Osteocyte (in vitro differentiated cells): Measurements from ENCODE around the gene MTMR1. TPM values are rescaled to one million over a fixed set of nuclear protein-coding genes. Genes with fewer than 3 reads are reported as not detected.

Source experiments
- DNase-seq: peaks from one replicate; pipeline ENCODE4 v3.0.0; 2021; ENCODE audit warnings: mixed read lengths; ENCODE audit not compliant: unreplicated experiment; ENCODE audit errors: extremely low spot score
- H3K27ac Mint-ChIP-seq: one replicate; pipeline ENCODE4 v1.8.0; 2021; ENCODE audit warnings: mild to moderate bottlenecking, mixed read lengths; ENCODE audit not compliant: unreplicated experiment
- H3K27me3 Mint-ChIP-seq: one replicate; pipeline ENCODE4 v1.8.0; 2021; ENCODE audit warnings: mixed read lengths; ENCODE audit not compliant: unreplicated experiment
- H3K36me3 Mint-ChIP-seq: one replicate; pipeline ENCODE4 v1.8.0; 2021; ENCODE audit warnings: mixed read lengths; ENCODE audit not compliant: unreplicated experiment
- H3K4me1 Mint-ChIP-seq: one replicate; pipeline ENCODE4 v1.8.0; 2021; ENCODE audit warnings: mixed read lengths; ENCODE audit not compliant: unreplicated experiment
- H3K4me3 Mint-ChIP-seq: one replicate; pipeline ENCODE4 v1.8.0; 2021; ENCODE audit warnings: mild to moderate bottlenecking, moderate library complexity, mixed read lengths; ENCODE audit not compliant: unreplicated experiment
- H3K9me3 Mint-ChIP-seq: one replicate; pipeline ENCODE4 v1.8.0; 2021; ENCODE audit warnings: mixed read lengths; ENCODE audit not compliant: unreplicated experiment
- CTCF ChIP-seq: fragments of 200-600 bp; sonication (generic); IDR thresholded peaks from 2 replicates; pipeline ENCODE4 v1.5.0; 2021; ENCODE audit warnings: antibody characterized with exemption, mild to moderate bottlenecking, moderate library complexity
- total RNA-seq: library from RNA; stranded (reverse); gene quantifications from 2 replicates; pipeline ENCODE4 v1.2.1, GENCODE V29; 2021

The MTMR1 gene
- total RNA-seq, 1 donor from 2014 or later, result 23.6 TPM

GRCh38 chrX:150696866-150697265 lies 3.7 kb downstream of the MTMR1 start:
- Mint-ChIP-seq H3K4me3 (no peak overlapping the region), H3K27me3 (no peaks in the 10 kb centered on the region), H3K9me3 (peaks cover 8% of the 10 kb centered on the region), H3K36me3 (no peaks in the 10 kb centered on the region), H3K27ac (no peak overlapping the region), H3K4me1 (peaks cover 34% of the 10 kb centered on the region)
- DNase-seq, result no peak
- TF ChIP-seq CTCF, result no peak

DNA sequence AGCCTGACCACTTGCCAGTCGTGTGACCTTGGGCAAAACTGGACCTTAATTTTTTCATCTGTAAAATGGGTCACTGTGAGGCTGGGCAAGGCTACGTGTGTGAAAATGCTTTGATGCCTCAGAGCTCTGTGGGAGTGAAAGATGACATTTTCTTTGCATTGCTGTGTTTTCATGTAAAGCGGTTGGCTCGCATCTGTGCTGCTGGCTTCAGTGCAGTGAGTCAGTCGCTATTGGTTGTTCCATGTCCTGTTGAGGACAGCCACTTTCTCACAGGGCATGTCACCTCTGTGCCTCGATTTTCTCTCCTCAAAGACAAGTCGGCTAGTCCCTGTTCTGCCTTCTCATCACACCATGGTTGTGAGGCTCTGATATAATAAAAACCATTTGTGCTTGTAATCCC lies 4.4 kb downstream of the MTMR1 start:
- Mint-ChIP-seq H3K27ac (peak overlapping the region; percentile 41), H3K36me3 (no peaks in the 10 kb centered on the region), H3K4me3 (no peak overlapping the region), H3K4me1 (peaks cover 28% of the 10 kb centered on the region), H3K27me3 (no peaks in the 10 kb centered on the region), H3K9me3 (peaks cover 7% of the 10 kb centered on the region)
- no peak for TF ChIP-seq CTCF
- DNase-seq, result no peak

DNA sequence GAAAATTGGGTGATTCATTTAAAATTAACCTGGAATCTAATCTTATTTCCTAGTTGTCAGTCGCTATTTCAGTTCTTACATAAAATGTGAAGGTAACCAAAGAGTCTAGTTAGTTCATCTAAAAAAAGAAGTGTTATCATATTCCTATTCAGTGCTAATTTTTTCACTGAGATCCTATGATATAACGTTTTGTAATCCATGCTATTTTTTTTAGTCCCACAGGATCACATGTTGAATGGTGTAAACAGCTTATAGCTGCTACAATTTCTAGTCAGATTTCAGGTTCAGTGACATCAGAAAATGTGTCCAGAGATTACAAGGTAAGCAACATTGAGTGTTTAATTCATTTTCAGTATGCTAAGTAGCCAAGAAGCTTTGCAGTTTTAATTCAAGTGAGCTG lies 5.8 kb downstream of the MTMR1 start:
- H3K9me3 Mint-ChIP-seq, result peaks cover 11% of the 10 kb centered on the region
- H3K27me3 Mint-ChIP-seq, result no peaks in the 10 kb centered on the region
- DNase-seq, result no peak
- no peak overlapping the region for H3K27ac Mint-ChIP-seq
- peaks cover 27% of the 10 kb centered on the region for H3K4me1 Mint-ChIP-seq
- H3K36me3 Mint-ChIP-seq, result no peaks in the 10 kb centered on the region
- H3K4me3 Mint-ChIP-seq, result no peak overlapping the region
- TF ChIP-seq CTCF, result no peak

DNA sequence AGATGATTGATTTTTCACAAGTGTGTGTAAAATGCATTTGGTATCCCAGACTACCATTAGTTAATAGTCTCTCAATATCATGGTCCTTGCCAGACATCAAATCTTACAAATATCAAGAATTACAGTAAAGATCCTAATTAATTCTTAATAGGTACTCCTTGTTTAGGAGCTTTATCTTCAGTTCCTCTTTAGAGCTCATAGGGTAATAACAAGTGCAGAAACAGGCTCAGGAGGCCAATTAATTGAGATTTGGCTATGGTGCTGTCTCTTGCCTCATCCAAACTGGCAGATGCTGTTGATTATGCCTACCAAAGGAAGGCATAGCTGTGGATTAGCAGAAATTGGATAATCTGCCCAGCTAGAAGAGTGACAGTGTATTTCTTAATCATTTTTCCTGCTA lies 6.9 kb downstream of the MTMR1 start:
- H3K27me3 Mint-ChIP-seq, result no peaks in the 10 kb centered on the region
- H3K4me1 Mint-ChIP-seq, result peaks cover 22% of the 10 kb centered on the region
- peaks cover 18% of the 10 kb centered on the region for H3K9me3 Mint-ChIP-seq
- H3K36me3 Mint-ChIP-seq, result peaks cover 4% of the 10 kb centered on the region
- no peak for DNase-seq
- no peak for TF ChIP-seq CTCF
- no peak overlapping the region for H3K4me3 Mint-ChIP-seq
- H3K27ac Mint-ChIP-seq, result no peak overlapping the region

DNA sequence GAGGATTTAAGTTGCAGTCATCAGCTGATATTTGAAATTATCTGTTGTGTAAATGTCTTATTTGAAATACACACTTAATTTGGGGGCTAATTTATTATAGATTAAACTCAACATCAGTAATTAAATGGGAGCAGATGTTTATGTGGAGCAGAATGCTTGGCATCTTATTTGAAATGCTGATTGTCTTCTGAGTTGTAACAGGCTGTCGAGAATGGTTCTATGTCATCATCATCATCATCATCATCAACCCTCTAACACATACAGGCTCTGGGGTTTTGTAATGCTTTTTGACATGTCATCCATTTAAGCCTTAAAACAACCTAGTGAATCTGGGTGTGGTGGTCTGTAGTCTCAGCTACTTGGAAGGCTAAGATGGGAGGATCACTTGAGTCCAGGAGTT lies 8.2 kb downstream of the MTMR1 start:
- Mint-ChIP-seq H3K4me1 (peaks cover 11% of the 10 kb centered on the region), H3K27me3 (no peaks in the 10 kb centered on the region), H3K27ac (no peak overlapping the region), H3K4me3 (no peak overlapping the region), H3K36me3 (peaks cover 8% of the 10 kb centered on the region), H3K9me3 (peaks cover 15% of the 10 kb centered on the region)
- no peak for DNase-seq
- TF ChIP-seq CTCF, result no peak
